Ovary (tissue), 3 donors: Measurements from ENCODE around the gene SMIM1.

Experiments used
- EP300 ChIP-seq: sonication (generic); formaldehyde crosslinking; IDR thresholded peaks from one replicate; pipeline ENCODE4 v1.6.1; 2017; ENCODE audit warnings: antibody characterized with exemption
- POLR2A ChIP-seq: fragments of 450-650 bp; IDR thresholded peaks from one replicate; pipeline ENCODE4 v1.6.1; 2017; ENCODE audit warnings: antibody characterized with exemption, mild to moderate bottlenecking, moderate library complexity
- TF ChIP-seq, protein P1 (sequence below), 3 donors: fragments of 450-650 bp in 2 of 3; fragments of 200-600 bp in 1 of 3; IDR thresholded peaks; one replicate each; pipeline versions ENCODE4 v1.5.1 to v1.8.0; 2016 to 2022; ENCODE audit warnings: antibody characterized with exemption in 3 of 3, mild to moderate bottlenecking in 1 of 3
- donor health status: DM: no; HTN: no; CAD: no.

DNA sequence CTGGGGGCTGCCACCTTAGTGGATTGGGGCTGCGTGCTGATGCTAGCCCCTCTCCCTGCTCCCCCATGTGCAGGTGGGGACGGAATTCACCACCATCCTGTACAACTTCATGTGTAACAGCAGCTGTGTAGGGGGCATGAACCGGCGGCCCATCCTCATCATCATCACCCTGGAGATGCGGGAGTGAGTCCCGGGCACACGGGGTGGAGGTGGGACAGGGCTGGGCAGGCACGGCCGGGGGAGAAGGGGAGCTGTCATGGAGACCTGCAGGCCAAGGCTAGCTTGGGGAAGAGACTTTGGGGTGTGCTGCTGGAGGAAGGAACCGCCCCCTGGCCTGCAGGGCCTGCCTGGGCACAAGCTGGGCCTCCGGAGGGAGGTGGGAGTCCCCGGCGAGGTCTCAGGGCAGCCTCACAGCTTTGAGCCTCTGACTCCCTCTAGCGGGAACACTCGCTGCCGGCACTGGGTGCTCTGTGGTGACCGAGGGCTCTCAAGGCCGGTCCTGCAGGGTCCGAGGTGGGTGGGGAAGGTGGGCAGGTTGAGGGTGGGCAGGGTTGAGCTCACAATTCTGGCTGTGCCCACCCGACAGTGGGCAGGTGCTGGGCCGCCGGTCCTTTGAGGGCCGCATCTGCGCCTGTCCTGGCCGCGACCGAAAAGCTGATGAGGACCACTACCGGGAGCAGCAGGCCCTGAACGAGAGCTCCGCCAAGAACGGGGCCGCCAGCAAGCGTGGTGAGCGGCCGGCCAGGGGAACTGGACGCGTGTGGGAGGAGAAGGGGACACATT is 45.3 kb upstream of the SMIM1 start:
- TF ChIP-seq, protein P1, sequence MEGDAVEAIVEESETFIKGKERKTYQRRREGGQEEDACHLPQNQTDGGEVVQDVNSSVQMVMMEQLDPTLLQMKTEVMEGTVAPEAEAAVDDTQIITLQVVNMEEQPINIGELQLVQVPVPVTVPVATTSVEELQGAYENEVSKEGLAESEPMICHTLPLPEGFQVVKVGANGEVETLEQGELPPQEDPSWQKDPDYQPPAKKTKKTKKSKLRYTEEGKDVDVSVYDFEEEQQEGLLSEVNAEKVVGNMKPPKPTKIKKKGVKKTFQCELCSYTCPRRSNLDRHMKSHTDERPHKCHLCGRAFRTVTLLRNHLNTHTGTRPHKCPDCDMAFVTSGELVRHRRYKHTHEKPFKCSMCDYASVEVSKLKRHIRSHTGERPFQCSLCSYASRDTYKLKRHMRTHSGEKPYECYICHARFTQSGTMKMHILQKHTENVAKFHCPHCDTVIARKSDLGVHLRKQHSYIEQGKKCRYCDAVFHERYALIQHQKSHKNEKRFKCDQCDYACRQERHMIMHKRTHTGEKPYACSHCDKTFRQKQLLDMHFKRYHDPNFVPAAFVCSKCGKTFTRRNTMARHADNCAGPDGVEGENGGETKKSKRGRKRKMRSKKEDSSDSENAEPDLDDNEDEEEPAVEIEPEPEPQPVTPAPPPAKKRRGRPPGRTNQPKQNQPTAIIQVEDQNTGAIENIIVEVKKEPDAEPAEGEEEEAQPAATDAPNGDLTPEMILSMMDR (IDR thresholded peaks at IDR 0.05): no peak
- TF ChIP-seq POLR2A (no peak), EP300 (no peak)
